Testis (tissue), 3 donors: ENCODE measurements around the gene AKNA. TPM values are rescaled to one million over a fixed set of nuclear protein-coding genes. Genes with fewer than 3 reads are reported as not detected.

Experiments
- DNase-seq: peaks from one replicate; pipeline ENCODE4 v3.0.0-alpha.2; 2019
- H3K27ac ChIP-seq, 2 donors: fragments of 200-600 bp; sonication (generic); one replicate each; pipeline ENCODE4 v1.5.1; 2019
- H3K27me3 ChIP-seq: fragments of 200-600 bp; sonication (generic); one replicate; pipeline ENCODE4 v1.5.1; 2019
- H3K36me3 ChIP-seq: fragments of 200-600 bp; sonication (generic); one replicate; pipeline ENCODE4 v1.5.1; 2017; ENCODE audit warnings: low read depth; ENCODE audit errors: missing control alignments
- H3K4me1 ChIP-seq: fragments of 200-600 bp; sonication (generic); one replicate; pipeline ENCODE4 v1.5.1; 2019
- H3K4me3 ChIP-seq, 2 donors: fragments of 200-600 bp; sonication (generic); one replicate each; pipeline ENCODE4 v1.5.1; 2017 to 2019
- H3K9me3 ChIP-seq: fragments of 200-600 bp; sonication (generic); one replicate; pipeline ENCODE4 v1.5.1; 2017
- CTCF ChIP-seq, 3 experiments: fragments of 450-650 bp in 2 of 3; fragments of 200-600 bp in 1 of 3; sonication (generic) in 1 of 3; IDR thresholded peaks; one replicate each; pipeline ENCODE4 v1.5.1; 2016 to 2019; ENCODE audit warnings: antibody characterized with exemption in 3 of 3, mild to moderate bottlenecking in 2 of 3, moderate library complexity in 1 of 3
- POLR2A ChIP-seq: fragments of 450-650 bp; IDR thresholded peaks from one replicate; pipeline ENCODE4 v1.6.1; 2017; ENCODE audit warnings: antibody characterized with exemption, mild to moderate bottlenecking, moderate library complexity
- WGBS, 2 donors: methylation state at CpG; one replicate each; pipeline ENCODE4 v1.1.5; 2018; 5-methylcytosine and 5-hydroxymethylcytosine counted together
- intact Hi-C: fragments of 100-400 bp; cut with DNase I; formaldehyde crosslinking; loops from one replicate; pipeline ENCODE4 v1.15.1; 2023; ENCODE audit warnings: low total_unique reads
- polyA plus RNA-seq: library from polyadenylated mRNA; stranded (reverse); fragments of 350-450 nt; fragmentation: Illumina TruSeq; extraction: RNeasy Lipid Tissue Mini Kit (QIAGEN cat#74804); gene quantifications from one replicate; pipeline ENCODE4 v1.2.3, GENCODE V29; 2014; ENCODE audit warnings: low read depth, low replicate concordance; ENCODE audit not compliant: insufficient read depth
- total RNA-seq, 2 donors: library from RNA; depleted of rRNA; stranded (reverse); fragments of >200 nt; gene quantifications; one replicate each; pipeline ENCODE4 v1.2.3, GENCODE V29; 2016

The AKNA gene
- total and polyA plus RNA-seq, 3 donors from 2014 or later = 20.6 to 31.5 (median 21.2) TPM

- H3K9me3 ChIP-seq = no peaks in the 10 kb centered on the region
- H3K27me3 ChIP-seq = no peaks in the 10 kb centered on the region
- H3K27ac ChIP-seq = no peak overlapping the region
- no peak for DNase-seq
- peaks cover 6% of the 10 kb centered on the region for H3K4me1 ChIP-seq
- TF ChIP-seq POLR2A = no peak
- no peak for TF ChIP-seq CTCF (IDR thresholded peaks at IDR 0.05)
- intact Hi-C loops = loop anchor here (10.0 kb wide), 1 partner anchor 204 kb away; no protein-coding TSS in a partner anchor
- H3K4me3 ChIP-seq = no peak overlapping the region
- 79 to 92% methylated on average over 5 to 13 of the region's 13 CpGs for WGBS, 2 donors
- H3K36me3 ChIP-seq = no peaks in the 10 kb centered on the region
Measured at GRCh38 chr9:114289106-114289505, 98.7 kb downstream of the AKNA start.

- 69 to 79% methylated on average over 18 to 23 of the region's 23 CpGs for WGBS, 2 donors
- Histone ChIP-seq H3K4me1 (peaks cover 6% of the 10 kb centered on the region), H3K4me3 (no peak overlapping the region), H3K9me3 (no peaks in the 10 kb centered on the region), H3K27me3 (no peaks in the 10 kb centered on the region), H3K27ac (no peak overlapping the region), H3K36me3 (no peaks in the 10 kb centered on the region)
- TF ChIP-seq POLR2A (no peak), CTCF (IDR thresholded peaks at IDR 0.05) (no peak)
- no peak for DNase-seq
- intact Hi-C loops = loop anchor here (10.0 kb wide), 1 partner anchor 204 kb away; no protein-coding TSS in a partner anchor
Measured at GRCh38 chr9:114288193-114289091, 99.3 kb downstream of the AKNA start.

DNA sequence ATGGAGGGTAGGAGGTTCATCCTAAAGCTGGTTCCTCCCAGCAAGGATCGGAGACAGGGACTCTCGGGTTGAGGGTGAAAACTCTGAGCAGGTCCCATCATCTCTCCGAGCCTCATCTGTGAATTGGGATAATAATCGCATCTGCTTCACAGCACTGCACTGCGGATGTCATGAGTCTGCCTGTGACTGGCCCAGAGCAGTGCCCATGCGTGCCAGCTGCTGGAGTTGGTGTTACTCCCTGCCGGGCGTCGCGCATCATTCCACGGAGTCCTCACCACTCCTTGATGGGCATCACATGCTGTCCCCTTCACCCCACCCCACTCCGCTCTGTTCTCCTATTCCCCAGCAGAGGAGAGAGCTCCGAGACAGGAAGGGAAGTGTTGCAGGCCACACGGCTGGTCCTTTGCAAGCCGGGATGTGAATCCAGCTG is 100.0 kb downstream of the AKNA start:
- H3K27ac ChIP-seq = no peak overlapping the region
- H3K27me3 ChIP-seq = no peaks in the 10 kb centered on the region
- no peak for TF ChIP-seq POLR2A
- TF ChIP-seq CTCF (IDR thresholded peaks at IDR 0.05) = no peak
- 84 to 90% methylated on average over 9 to 15 of the region's 15 CpGs for WGBS, 2 donors
- no peaks in the 10 kb centered on the region for H3K36me3 ChIP-seq
- no peaks in the 10 kb centered on the region for H3K9me3 ChIP-seq
- H3K4me3 ChIP-seq = no peak overlapping the region
- H3K4me1 ChIP-seq = peaks cover 6% of the 10 kb centered on the region
- intact Hi-C loops = loop anchor here (10.0 kb wide), 1 partner anchor 203 kb away; no protein-coding TSS in a partner anchor
- no peak for DNase-seq

DNA sequence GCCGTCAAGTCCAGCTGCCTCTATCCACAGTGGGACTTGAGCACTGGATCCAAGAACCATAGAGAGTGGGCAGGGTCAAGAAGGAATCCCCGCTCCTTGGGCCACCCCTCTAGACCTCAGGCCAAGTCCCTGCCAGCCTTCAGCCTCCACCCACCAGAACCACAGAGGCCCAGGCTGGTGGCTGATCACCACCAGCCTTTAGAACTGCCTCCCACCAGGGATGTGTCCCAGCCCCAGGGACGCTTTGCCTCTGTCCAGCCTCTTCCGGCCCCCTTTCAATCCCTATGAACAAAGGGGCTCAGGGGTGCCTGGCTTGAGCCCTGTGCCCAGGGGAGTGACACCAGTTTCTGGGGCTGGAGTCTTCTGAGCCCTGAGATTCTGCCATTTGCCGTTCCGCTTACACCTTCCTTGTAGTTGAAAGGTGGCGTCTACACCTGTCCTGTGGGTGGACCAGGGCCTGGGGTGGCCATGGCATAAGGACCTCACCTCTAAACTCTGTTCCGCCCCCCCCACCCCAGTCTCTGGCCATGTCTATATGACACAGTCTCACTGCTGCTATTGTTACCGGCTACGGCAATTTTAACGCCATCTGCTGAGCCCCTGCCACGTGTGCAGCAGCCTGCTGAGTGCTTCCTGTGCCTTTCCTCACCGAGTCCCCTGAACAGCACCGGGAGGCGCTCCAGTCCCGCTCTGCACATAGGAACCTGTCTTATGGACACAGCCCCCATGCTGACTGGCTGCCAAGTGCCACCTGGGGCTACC is 100.6 kb downstream of the AKNA start:
- TF ChIP-seq POLR2A (no peak), CTCF (IDR thresholded peaks at IDR 0.05) (no peak)
- no peaks in the 10 kb centered on the region for H3K27me3 ChIP-seq
- H3K36me3 ChIP-seq = no peaks in the 10 kb centered on the region
- WGBS, 2 donors = 91 to 94% methylated on average over 13 to 16 of the region's 16 CpGs
- intact Hi-C loops = loop anchor here (10.0 kb wide), 1 partner anchor 202 kb away; no protein-coding TSS in a partner anchor
- H3K4me1 ChIP-seq = peaks cover 6% of the 10 kb centered on the region
- no peak for DNase-seq
- H3K27ac ChIP-seq = no peak overlapping the region
- H3K4me3 ChIP-seq = no peak overlapping the region
- no peaks in the 10 kb centered on the region for H3K9me3 ChIP-seq
